ENCODE data around the gene NBEA. TPM values are rescaled to one million over a fixed set of nuclear protein-coding genes. Genes with fewer than 3 reads are reported as not detected.

NBEA gene
- total RNA-seq, 3 donors from 2014 or later (not counting 1 experiment from before 2014, with no cell fraction given), result 0.27 to 0.66 (median 0.33) TPM

DNA sequence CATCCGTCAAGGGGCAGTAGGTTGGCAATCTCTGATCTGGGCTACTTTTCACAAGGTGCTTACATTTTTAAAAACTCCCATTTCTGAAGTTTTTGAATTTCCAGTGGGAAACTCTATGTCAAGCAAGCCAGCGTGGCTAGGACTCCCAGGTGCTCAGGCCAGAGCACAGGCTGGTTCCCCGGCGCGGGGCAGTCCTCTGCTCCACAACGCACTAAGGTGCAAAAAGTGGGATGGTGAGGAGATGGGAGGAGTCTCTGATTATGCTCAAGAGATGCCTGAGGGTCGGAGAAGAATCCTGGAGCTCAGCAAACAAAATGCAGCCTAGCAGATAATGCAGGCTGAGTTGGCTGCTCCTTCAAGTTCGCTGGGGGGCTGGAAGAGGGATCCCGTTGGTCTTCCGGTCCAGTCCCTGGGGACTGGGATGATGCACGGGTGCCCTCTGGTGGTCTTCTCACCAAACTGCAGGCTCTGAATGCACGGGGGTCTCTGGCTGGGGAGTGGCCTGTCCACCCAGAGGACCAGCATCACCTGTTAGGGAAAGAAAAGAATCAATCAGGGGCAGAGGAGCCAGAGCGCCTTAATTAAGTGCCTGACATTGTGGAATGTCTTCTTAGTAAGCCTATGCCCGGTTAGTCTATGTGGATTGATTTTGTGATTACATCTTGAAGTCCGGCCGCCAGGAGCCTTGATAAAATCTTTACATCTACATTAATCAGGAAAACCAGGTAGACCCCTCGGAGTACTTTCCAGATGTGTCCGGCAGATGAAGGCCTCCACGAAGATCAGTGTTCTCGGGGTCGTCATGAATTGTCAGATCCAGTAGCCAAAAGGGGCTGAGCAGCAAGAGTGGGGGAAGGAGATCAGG is 778.9 kb downstream of the NBEA start:
- H3K36me3 ChIP-seq (ENCODE audit: control insufficient read depth, insufficient read depth, low read length), result no peaks in the 10 kb centered on the region
- H3K4me3 Mint-ChIP-seq, result peak overlapping the region; percentile 21
- TF ChIP-seq, protein P1, sequence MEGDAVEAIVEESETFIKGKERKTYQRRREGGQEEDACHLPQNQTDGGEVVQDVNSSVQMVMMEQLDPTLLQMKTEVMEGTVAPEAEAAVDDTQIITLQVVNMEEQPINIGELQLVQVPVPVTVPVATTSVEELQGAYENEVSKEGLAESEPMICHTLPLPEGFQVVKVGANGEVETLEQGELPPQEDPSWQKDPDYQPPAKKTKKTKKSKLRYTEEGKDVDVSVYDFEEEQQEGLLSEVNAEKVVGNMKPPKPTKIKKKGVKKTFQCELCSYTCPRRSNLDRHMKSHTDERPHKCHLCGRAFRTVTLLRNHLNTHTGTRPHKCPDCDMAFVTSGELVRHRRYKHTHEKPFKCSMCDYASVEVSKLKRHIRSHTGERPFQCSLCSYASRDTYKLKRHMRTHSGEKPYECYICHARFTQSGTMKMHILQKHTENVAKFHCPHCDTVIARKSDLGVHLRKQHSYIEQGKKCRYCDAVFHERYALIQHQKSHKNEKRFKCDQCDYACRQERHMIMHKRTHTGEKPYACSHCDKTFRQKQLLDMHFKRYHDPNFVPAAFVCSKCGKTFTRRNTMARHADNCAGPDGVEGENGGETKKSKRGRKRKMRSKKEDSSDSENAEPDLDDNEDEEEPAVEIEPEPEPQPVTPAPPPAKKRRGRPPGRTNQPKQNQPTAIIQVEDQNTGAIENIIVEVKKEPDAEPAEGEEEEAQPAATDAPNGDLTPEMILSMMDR (IDR thresholded peaks at IDR 0.05), result peak; percentile 98

More for the DNA sequence above, 778.9 kb downstream of the NBEA start:
- H3K9me3 Mint-ChIP-seq, result no peaks in the 10 kb centered on the region
- peak; percentile 53 to 81 (median 80) for ATAC-seq
- Histone ChIP-seq H3K27me3 (ENCODE audit: control insufficient read depth, insufficient read depth, low read length) (peaks cover 2% of the 10 kb centered on the region), H3K4me3 (ENCODE audit: low read length) (no peak overlapping the region), H3K27ac (ENCODE audit: low read length) (no peak overlapping the region), H3K4me1 (ENCODE audit: control insufficient read depth, insufficient read depth, low read length) (peaks cover 6% of the 10 kb centered on the region), H3K9me3 (ENCODE audit: control insufficient read depth, insufficient read depth, low read length) (no peaks in the 10 kb centered on the region)
- intact Hi-C loops (cut with micrococcal nuclease), result loop anchor here (1.0 kb wide), 1 partner anchor 511 kb away; no protein-coding TSS in a partner anchor
- H3K27me3 Mint-ChIP-seq (ENCODE audit: low read depth in 2 of 2), result peaks cover 10 to 27% of the 10 kb centered on the region in 2 donors
- no peak overlapping the region for H3K27ac Mint-ChIP-seq
- peaks cover 0 to 7% of the 10 kb centered on the region in 2 donors for H3K4me1 Mint-ChIP-seq
- no peaks in the 10 kb centered on the region for H3K36me3 Mint-ChIP-seq
- WGBS (ENCODE audit: insufficient coverage), result 36% methylated on average over 21 of the region's 21 CpGs
- peak; percentile 36 to 40 for DNase-seq

All from natural killer cell (primary cell).